Astrocyte (in vitro differentiated cells and primary cell): ENCODE data around the gene ANKRD23. TPM values are rescaled to one million over a fixed set of nuclear protein-coding genes. Genes with fewer than 3 reads are reported as not detected.
"Not testable (repeated sequence)": the region's sequence is repeated elsewhere in the genome, so short reads cannot be mapped to it uniquely, and the experiment has no call there.

ENCODE experiments used
- DNase-seq: peaks from one replicate; pipeline ENCODE4 v3.0.0-alpha.2; 2010; ENCODE audit warnings: low read depth
- FAIRE-seq: peaks from 2 replicates; lab custom pipeline; 2011; peaks lifted over from hg19 to GRCh38; lab: Jason Lieb, UNC
- H2AFZ ChIP-seq: 2 replicates; pipeline ENCODE4 v1.6.0; 2012; ENCODE audit warnings: low read depth, low read length, inconsistent platforms
- H3K27ac ChIP-seq: 2 replicates; pipeline ENCODE4 v1.5.1; 2011; ENCODE audit warnings: low read depth, low read length, inconsistent platforms
- H3K27me3 ChIP-seq: 2 replicates; pipeline ENCODE4 v1.6.0; 2011; ENCODE audit warnings: low read length, inconsistent platforms; ENCODE audit not compliant: insufficient read depth
- H3K36me3 ChIP-seq: 2 replicates; pipeline ENCODE4 v1.5.1; 2011; ENCODE audit warnings: low read length, inconsistent platforms; ENCODE audit not compliant: insufficient read depth
- H3K4me1 ChIP-seq: 2 replicates; pipeline ENCODE4 v1.5.1; 2011; ENCODE audit warnings: low read length, inconsistent platforms; ENCODE audit not compliant: insufficient read depth
- H3K4me2 ChIP-seq: 2 replicates; pipeline ENCODE4 v1.6.0; 2012; ENCODE audit warnings: low read length, inconsistent platforms
- H3K4me3 ChIP-seq: 2 replicates; pipeline ENCODE4 v1.5.1; 2011; ENCODE audit warnings: low read depth, mild to moderate bottlenecking, low read length, inconsistent platforms; ENCODE audit not compliant: insufficient read depth
- H3K79me2 ChIP-seq: 2 replicates; pipeline ENCODE4 v1.6.0; 2012; ENCODE audit warnings: mild to moderate bottlenecking, low read length, inconsistent platforms; ENCODE audit not compliant: insufficient read depth
- H3K9ac ChIP-seq: 2 replicates; pipeline ENCODE4 v1.6.0; 2012; ENCODE audit warnings: mild to moderate bottlenecking, low read length, inconsistent platforms
- H3K9me3 ChIP-seq: 2 replicates; pipeline ENCODE4 v1.5.1; 2012; ENCODE audit warnings: low read depth, mild to moderate bottlenecking, low read length, inconsistent platforms; ENCODE audit not compliant: insufficient read depth
- H4K20me1 ChIP-seq: 2 replicates; pipeline ENCODE4 v1.6.0; 2012; ENCODE audit warnings: low read length, inconsistent platforms; ENCODE audit not compliant: insufficient read depth
- H3K27ac Mint-ChIP-seq: one replicate; pipeline ENCODE4 v1.8.0; 2021; ENCODE audit warnings: mild to moderate bottlenecking, mixed read lengths; ENCODE audit not compliant: unreplicated experiment
- H3K27me3 Mint-ChIP-seq: one replicate; pipeline ENCODE4 v1.8.0; 2021; ENCODE audit warnings: low read depth, mixed read lengths; ENCODE audit not compliant: unreplicated experiment
- H3K36me3 Mint-ChIP-seq: one replicate; pipeline ENCODE4 v1.8.0; 2021; ENCODE audit warnings: low read depth, mixed read lengths; ENCODE audit not compliant: unreplicated experiment
- H3K4me1 Mint-ChIP-seq: one replicate; pipeline ENCODE4 v1.8.0; 2021; ENCODE audit warnings: low read depth, mixed read lengths; ENCODE audit not compliant: unreplicated experiment
- H3K4me3 Mint-ChIP-seq: one replicate; pipeline ENCODE4 v1.8.0; 2021; ENCODE audit warnings: mild to moderate bottlenecking, moderate library complexity, mixed read lengths; ENCODE audit not compliant: unreplicated experiment
- H3K9me3 Mint-ChIP-seq: one replicate; pipeline ENCODE4 v1.8.0; 2021; ENCODE audit warnings: mild to moderate bottlenecking, mixed read lengths; ENCODE audit not compliant: unreplicated experiment
- EZH2 ChIP-seq: IDR thresholded peaks from 2 replicates; pipeline ENCODE4 v1.6.1; 2012; ENCODE audit warnings: mild to moderate bottlenecking, low read length, inconsistent platforms; ENCODE audit not compliant: insufficient read depth
- total RNA-seq: library from RNA; stranded (reverse); gene quantifications from 2 replicates; pipeline ENCODE4 v1.2.1, GENCODE V29; 2021
- TF ChIP-seq, protein P1 (sequence below): IDR thresholded peaks from 2 replicates; pipeline ENCODE4 v1.5.1; 2011; ENCODE audit warnings: low read depth, mild to moderate bottlenecking, inconsistent platforms, low read length, moderate library complexity; ENCODE audit not compliant: insufficient read depth

ANKRD23 gene
- total RNA-seq, 1 donor from 2014 or later: 2.5 TPM

DNA sequence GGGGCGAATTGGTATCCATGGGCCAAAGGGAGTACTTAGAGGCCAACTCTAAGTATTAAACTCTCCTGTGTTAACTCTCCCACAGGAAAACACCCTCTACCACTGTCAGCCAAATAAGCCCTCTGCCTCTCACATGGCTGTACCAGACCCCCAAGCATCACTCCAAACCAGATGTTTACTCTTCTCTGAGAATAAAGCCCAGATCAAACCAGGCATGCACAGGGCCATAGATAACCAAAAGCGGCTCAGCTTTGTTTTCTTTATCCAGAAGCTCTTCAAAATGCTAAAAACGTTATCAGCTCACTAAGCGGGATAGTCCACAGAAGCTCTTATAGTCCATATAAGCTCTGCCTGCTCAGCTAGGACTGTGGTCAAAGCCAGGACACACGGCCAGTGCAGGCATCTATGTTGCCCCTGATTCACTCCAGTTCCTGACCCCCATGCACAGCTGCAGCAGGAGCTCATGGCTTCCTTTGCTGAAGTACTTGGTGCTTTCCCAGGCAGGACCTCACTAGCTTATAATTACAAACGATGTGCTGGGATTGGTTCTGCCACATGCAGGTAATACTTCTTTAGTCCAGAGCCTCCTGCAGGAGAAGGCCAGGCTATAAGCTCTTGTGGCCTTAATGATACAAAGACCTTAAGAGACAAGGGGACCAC, 47.0 kb upstream of the ANKRD23 start:
- Mint-ChIP-seq H3K9me3 (no peaks in the 10 kb centered on the region), H3K27me3 (peaks cover 3% of the 10 kb centered on the region), H3K36me3 (no peaks in the 10 kb centered on the region), H3K4me1 (peaks cover 40% of the 10 kb centered on the region), H3K27ac (no peak overlapping the region), H3K4me3 (peak overlapping the region; percentile 14)
- no peak overlapping the region for H3K4me3 ChIP-seq
- TF ChIP-seq, protein P1, sequence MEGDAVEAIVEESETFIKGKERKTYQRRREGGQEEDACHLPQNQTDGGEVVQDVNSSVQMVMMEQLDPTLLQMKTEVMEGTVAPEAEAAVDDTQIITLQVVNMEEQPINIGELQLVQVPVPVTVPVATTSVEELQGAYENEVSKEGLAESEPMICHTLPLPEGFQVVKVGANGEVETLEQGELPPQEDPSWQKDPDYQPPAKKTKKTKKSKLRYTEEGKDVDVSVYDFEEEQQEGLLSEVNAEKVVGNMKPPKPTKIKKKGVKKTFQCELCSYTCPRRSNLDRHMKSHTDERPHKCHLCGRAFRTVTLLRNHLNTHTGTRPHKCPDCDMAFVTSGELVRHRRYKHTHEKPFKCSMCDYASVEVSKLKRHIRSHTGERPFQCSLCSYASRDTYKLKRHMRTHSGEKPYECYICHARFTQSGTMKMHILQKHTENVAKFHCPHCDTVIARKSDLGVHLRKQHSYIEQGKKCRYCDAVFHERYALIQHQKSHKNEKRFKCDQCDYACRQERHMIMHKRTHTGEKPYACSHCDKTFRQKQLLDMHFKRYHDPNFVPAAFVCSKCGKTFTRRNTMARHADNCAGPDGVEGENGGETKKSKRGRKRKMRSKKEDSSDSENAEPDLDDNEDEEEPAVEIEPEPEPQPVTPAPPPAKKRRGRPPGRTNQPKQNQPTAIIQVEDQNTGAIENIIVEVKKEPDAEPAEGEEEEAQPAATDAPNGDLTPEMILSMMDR: no peak
- TF ChIP-seq EZH2: no peak
- H3K79me2 ChIP-seq: no peaks in the 10 kb centered on the region
- DNase-seq (no peak), FAIRE-seq (no peak)
- no peaks in the 10 kb centered on the region for H3K9me3 ChIP-seq
- no peaks in the 10 kb centered on the region for H4K20me1 ChIP-seq
- H3K9ac ChIP-seq: no peak overlapping the region
- H2AFZ ChIP-seq: no peak overlapping the region
- H3K4me2 ChIP-seq: no peak overlapping the region
- no peak overlapping the region for H3K27ac ChIP-seq
- no peaks in the 10 kb centered on the region for H3K36me3 ChIP-seq
- peaks cover 7% of the 10 kb centered on the region for H3K4me1 ChIP-seq
- H3K27me3 ChIP-seq: no peaks in the 10 kb centered on the region

DNA sequence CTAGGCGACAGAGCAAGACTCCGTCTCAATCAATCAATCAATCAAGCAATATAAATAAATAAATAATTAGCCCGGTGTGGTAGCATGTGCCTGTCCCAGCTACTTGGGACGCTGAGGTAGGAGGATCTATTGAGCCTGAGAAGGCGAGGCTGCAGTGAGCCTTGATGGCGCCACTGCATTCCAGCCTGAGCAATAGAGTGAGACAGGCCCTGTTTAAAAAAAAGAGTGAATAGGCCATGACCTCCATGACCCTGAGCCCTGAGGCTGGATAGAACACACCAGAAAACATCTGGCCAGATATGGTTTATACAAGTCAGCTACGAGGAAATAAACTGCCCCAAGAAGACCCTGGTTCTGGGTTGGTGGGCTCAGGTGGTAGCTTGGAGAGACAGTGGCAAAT, 46.4 kb upstream of the ANKRD23 start:
- no peak overlapping the region for H3K27ac ChIP-seq
- no peak overlapping the region for H3K4me2 ChIP-seq
- Mint-ChIP-seq H3K4me1 (peaks cover 39% of the 10 kb centered on the region), H3K9me3 (no peaks in the 10 kb centered on the region), H3K27ac (no peak overlapping the region), H3K36me3 (no peaks in the 10 kb centered on the region), H3K4me3 (no peak overlapping the region), H3K27me3 (peaks cover 3% of the 10 kb centered on the region)
- no peak overlapping the region for H3K4me3 ChIP-seq
- no peaks in the 10 kb centered on the region for H4K20me1 ChIP-seq
- H3K27me3 ChIP-seq: no peaks in the 10 kb centered on the region
- H3K36me3 ChIP-seq: no peaks in the 10 kb centered on the region
- H3K9me3 ChIP-seq: no peaks in the 10 kb centered on the region
- peaks cover 7% of the 10 kb centered on the region for H3K4me1 ChIP-seq
- no peak for DNase-seq
- H3K79me2 ChIP-seq: no peaks in the 10 kb centered on the region
- H3K9ac ChIP-seq: no peak overlapping the region
- no peak overlapping the region for H2AFZ ChIP-seq
- FAIRE-seq: no peak
- TF ChIP-seq EZH2: no peak
- TF ChIP-seq, protein P1: no peak

DNA sequence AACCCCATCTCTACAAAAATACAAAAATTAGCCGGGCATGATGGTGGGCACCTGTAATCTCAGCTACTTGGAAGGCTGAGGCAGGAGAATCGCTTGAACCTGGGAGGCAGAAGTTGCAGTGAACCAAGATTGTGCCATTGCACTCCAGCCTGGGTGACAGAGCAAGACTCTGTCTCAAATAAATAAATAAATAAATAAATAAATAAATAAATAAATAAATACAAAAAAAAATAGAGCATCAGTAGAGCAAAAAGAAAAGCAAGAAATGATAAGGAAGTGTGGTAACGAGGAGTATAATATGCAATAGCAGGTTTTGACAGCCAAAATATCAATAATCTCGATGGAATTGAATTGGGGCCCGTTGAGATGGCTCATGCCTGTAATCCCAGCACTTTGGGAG, 45.7 kb upstream of the ANKRD23 start:
- H3K27me3 Mint-ChIP-seq, H3K9ac ChIP-seq, H3K27me3 ChIP-seq, H2AFZ ChIP-seq, H3K27ac ChIP-seq, H3K36me3 ChIP-seq, H3K79me2 ChIP-seq, H3K4me1 ChIP-seq, H3K9me3 ChIP-seq, DNase-seq, H3K4me3 Mint-ChIP-seq, H3K36me3 Mint-ChIP-seq, FAIRE-seq, H3K4me3 ChIP-seq, H4K20me1 ChIP-seq, H3K27ac Mint-ChIP-seq, H3K4me2 ChIP-seq, H3K9me3 Mint-ChIP-seq: not testable (repeated sequence)
- H3K4me1 Mint-ChIP-seq: peaks cover 34% of the 10 kb centered on the region
